Psoas muscle (tissue), 8 donors: Measurements from ENCODE around the gene CLEC16A. TPM values are rescaled to one million over a fixed set of nuclear protein-coding genes. Genes with fewer than 3 reads are reported as not detected.

Experiments
- ATAC-seq, 4 donors: fragments of 200-7000 bp; cut with Tn5 transposase; one replicate each; pipeline ENCODE4 v1.9.1; 2020; ENCODE audit warnings: moderate library complexity in 3 of 4, mild to moderate bottlenecking in 2 of 4
- DNase-seq, 2 donors: peaks; one replicate each; pipeline ENCODE4 v3.0.0-alpha.2; 2020
- H3K27ac ChIP-seq: fragments of 200-600 bp; one replicate; pipeline ENCODE4 v1.8.0; 2022
- H3K27me3 ChIP-seq, 3 donors: fragments of 200-600 bp in 1 of 3; one replicate each; pipeline versions ENCODE4 v1.6.1 to v1.8.0; 2013 to 2022; ENCODE audit warnings: low read length in 2 of 3, mild to moderate bottlenecking in 2 of 3, moderate library complexity in 1 of 3; ENCODE audit not compliant: insufficient read depth in 3 of 3
- H3K36me3 ChIP-seq, 2 donors: fragments of 200-600 bp in 1 of 2; one replicate each; pipeline versions ENCODE4 v1.6.1 to v1.8.0; 2013 to 2022; ENCODE audit warnings: low read depth in 1 of 2, mild to moderate bottlenecking in 1 of 2, moderate library complexity in 1 of 2; ENCODE audit not compliant: insufficient read depth in 1 of 2
- H3K4me1 ChIP-seq: fragments of 200-600 bp; one replicate; pipeline ENCODE4 v1.8.0; 2022
- H3K4me3 ChIP-seq: fragments of 200-600 bp; one replicate; pipeline ENCODE4 v1.8.0; 2022; ENCODE audit warnings: mild to moderate bottlenecking
- H3K9me3 ChIP-seq: fragments of 200-600 bp; one replicate; pipeline ENCODE4 v1.8.0; 2022
- WGBS, 3 donors: extraction: QIAGEN DNeasy Blood & Tissue Kit; methylation state at CpG; one replicate each; pipeline versions ENCODE4 v1.1.6 to v1.1.7; 2013; 5-methylcytosine and 5-hydroxymethylcytosine counted together
- intact Hi-C, 2 donors: fragments of 100-400 bp; cut with DNase I; formaldehyde crosslinking; loops; one replicate each; pipeline versions ENCODE4 v1.11.0 to v1.14.2; 2022
- polyA plus RNA-seq, 3 donors: library from polyadenylated mRNA; stranded (reverse); fragments of 200-250 nt; gene quantifications; one replicate each; pipeline ENCODE4 v1.2.3, GENCODE V29; 2013
- total RNA-seq, 4 donors: library from RNA; stranded (reverse); fragmentation: NEBNext Ultra II Directional in 2 of 4; extraction: Animal tissue kit (Norgen Biotek cat#: 25700) in 2 of 4; gene quantifications; one replicate each; pipeline versions ENCODE4 v1.2.1 to v1.2.4, GENCODE V29; 2021 to 2023
- TF ChIP-seq, protein P1 (sequence below): fragments of 200-600 bp; IDR thresholded peaks from one replicate; pipeline ENCODE4 v1.8.0; 2022; ENCODE audit warnings: antibody characterized with exemption
- donor health status: healthy with polysubstance abuse.
- donor health status: DM: no; HTN: no; CAD: no; lungs with moderate emphysema.
- donor health status: Bipolar disorder and iron deficiency.
- donor health status: healthy.
- donor health status: DM: yes; HTN: yes; CAD: no.
- donor health status: DM: no; HTN: no; CAD: no.
- donor health status: DM: no; HTN: no; CAD: no.
- donor health status: DM: yes; HTN: yes; CAD: no.

Gene CLEC16A
- total and polyA plus RNA-seq, 7 donors = 13.1 to 28.1 (median 21.4) TPM

DNA sequence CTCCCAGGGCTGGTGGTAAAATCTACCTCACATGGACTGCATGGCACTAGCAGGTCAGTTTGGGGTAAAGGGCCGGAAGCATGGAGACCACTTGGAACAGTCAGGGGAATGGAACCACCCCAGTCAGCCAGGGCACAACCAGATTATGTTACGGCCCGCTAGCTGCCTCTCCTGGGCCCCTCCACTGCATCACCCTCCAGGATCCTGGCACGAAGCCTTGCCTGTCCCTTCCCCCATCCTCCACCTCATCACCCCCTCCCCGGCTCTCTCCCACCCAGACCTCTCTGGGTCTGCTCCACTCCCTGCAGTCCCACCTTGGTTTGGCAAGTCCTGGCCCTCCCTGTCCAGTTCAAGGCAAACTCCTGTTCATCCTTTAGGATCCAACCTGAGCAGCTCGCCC is 91.7 kb downstream of the CLEC16A start:
- ATAC-seq (no peak), DNase-seq (no peak)
- no peaks in the 10 kb centered on the region for H3K4me1 ChIP-seq
- H3K27ac ChIP-seq = no peak overlapping the region
- WGBS, 3 donors = 93 to 98% (median 98%) methylated on average over 5 to 6 of the region's 6 CpGs
- H3K9me3 ChIP-seq = no peaks in the 10 kb centered on the region
- H3K27me3 ChIP-seq = no peaks in the 10 kb centered on the region
- intact Hi-C loops = no loop called here
- H3K36me3 ChIP-seq = peaks cover 3 to 53% of the 10 kb centered on the region in 2 donors
- no peak overlapping the region for H3K4me3 ChIP-seq
- TF ChIP-seq, protein P1, sequence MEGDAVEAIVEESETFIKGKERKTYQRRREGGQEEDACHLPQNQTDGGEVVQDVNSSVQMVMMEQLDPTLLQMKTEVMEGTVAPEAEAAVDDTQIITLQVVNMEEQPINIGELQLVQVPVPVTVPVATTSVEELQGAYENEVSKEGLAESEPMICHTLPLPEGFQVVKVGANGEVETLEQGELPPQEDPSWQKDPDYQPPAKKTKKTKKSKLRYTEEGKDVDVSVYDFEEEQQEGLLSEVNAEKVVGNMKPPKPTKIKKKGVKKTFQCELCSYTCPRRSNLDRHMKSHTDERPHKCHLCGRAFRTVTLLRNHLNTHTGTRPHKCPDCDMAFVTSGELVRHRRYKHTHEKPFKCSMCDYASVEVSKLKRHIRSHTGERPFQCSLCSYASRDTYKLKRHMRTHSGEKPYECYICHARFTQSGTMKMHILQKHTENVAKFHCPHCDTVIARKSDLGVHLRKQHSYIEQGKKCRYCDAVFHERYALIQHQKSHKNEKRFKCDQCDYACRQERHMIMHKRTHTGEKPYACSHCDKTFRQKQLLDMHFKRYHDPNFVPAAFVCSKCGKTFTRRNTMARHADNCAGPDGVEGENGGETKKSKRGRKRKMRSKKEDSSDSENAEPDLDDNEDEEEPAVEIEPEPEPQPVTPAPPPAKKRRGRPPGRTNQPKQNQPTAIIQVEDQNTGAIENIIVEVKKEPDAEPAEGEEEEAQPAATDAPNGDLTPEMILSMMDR = no peak

DNA sequence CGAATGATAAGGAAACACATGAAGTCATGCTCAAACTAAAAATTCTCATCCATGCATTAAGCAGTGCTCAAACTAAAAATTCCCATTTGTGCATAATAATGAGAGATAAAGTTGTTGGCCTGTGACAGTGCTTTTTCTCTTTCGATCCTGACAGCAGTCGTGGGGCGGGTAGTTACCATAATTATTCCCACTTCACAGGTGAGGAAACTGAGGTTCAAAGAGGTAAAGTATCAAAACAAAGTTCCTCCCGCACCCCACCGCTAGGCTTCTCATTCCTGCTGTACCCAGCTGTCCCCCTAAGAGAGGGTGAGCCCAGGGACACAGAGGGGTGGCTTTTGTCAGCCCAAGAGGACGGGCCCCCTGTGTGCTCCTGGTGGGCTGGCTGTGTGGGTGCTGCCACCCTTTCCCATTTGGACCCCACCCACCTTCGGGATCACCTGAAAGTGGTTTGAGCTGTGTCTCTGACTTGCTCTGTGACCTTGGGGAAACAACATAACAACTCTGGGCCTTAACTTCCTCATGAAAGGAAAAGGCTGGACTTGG is 92.6 kb downstream of the CLEC16A start:
- intact Hi-C loops = no loop called here
- TF ChIP-seq, protein P1 = no peak
- Histone ChIP-seq H3K27me3 (no peaks in the 10 kb centered on the region), H3K9me3 (no peaks in the 10 kb centered on the region), H3K36me3 (peaks cover 3 to 54% of the 10 kb centered on the region in 2 donors), H3K27ac (no peak overlapping the region), H3K4me3 (no peak overlapping the region), H3K4me1 (no peaks in the 10 kb centered on the region)
- 91 to 96% (median 95%) methylated on average over 8 of the region's 8 CpGs for WGBS, 3 donors
- DNase-seq (no peak), ATAC-seq (no peak)

DNA sequence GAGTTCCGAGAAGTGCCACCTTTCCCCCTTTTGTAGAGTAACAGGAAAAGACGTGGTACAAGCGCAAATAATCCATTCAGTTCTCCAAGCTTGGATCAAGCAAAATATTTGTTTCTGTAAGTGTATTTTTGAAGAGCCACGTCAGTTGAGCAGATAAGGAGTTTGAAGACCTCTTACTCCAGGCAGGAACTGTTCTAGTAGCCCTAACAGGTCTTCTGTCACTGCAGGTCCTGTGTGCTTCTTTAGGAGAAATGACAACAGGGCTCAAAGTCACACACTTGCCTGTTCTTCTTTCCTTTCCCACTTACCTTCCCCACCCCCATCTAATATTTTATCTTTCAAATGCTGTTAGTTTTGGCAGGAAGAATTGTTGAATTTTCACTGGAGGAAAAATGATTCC is 93.9 kb downstream of the CLEC16A start:
- DNase-seq (no peak), ATAC-seq (no peak)
- no peaks in the 10 kb centered on the region for H3K9me3 ChIP-seq
- 94 to 99% (median 96%) methylated on average over 4 of the region's 4 CpGs for WGBS, 3 donors
- TF ChIP-seq, protein P1 = no peak
- H3K4me1 ChIP-seq = no peaks in the 10 kb centered on the region
- H3K4me3 ChIP-seq = no peak overlapping the region
- intact Hi-C loops = no loop called here
- H3K36me3 ChIP-seq = peaks cover 5 to 67% of the 10 kb centered on the region in 2 donors
- no peaks in the 10 kb centered on the region for H3K27me3 ChIP-seq
- H3K27ac ChIP-seq = no peak overlapping the region

DNA sequence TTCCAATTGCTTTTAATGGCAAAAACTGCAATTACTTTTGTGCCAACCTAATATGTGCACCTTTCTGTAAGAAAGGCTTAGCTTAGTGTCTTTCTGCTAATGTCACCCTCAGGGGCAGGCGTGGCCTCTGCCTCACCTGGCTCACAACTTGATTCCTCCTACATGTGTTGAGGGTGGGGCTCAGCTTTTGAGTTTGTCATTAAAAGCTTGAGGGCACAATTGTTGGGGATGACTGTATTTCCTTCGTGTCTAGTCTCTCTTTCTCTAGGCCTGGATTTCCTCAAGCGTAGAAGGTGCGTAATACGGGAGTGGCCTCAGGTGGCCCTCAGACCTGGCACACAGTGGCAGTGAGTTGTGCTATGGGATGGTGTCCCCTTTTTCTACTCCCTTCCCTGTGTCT is 94.4 kb downstream of the CLEC16A start:
- 94 to 98% (median 94%) methylated on average over 5 of the region's 5 CpGs for WGBS, 3 donors
- peaks cover 5 to 72% of the 10 kb centered on the region in 2 donors for H3K36me3 ChIP-seq
- intact Hi-C loops = no loop called here

More for the DNA sequence above, 94.4 kb downstream of the CLEC16A start:
- Histone ChIP-seq H3K27me3 (no peaks in the 10 kb centered on the region), H3K9me3 (no peaks in the 10 kb centered on the region), H3K4me3 (no peak overlapping the region), H3K27ac (no peak overlapping the region), H3K4me1 (no peaks in the 10 kb centered on the region)
- DNase-seq = no peak
- ATAC-seq = no peak
- TF ChIP-seq, protein P1 = no peak
